H9 (cell line): ENCODE data around the gene BEGAIN. TPM values are rescaled to one million over a fixed set of nuclear protein-coding genes. Genes with fewer than 3 reads are reported as not detected.

Source experiments
- DNase-seq: peaks from one replicate; pipeline ENCODE4 v3.0.0-alpha.2; 2017
- H2AFZ ChIP-seq: one replicate; pipeline ENCODE4 v1.6.1; 2013; ENCODE audit warnings: mild to moderate bottlenecking, low read length, control low read depth, moderate library complexity
- H2AK5ac ChIP-seq: 2 replicates; pipeline ENCODE4 v1.6.1; 2013; ENCODE audit warnings: low read length, control low read depth, mixed read lengths; ENCODE audit not compliant: insufficient read length
- H2BK120ac ChIP-seq: one replicate; pipeline ENCODE4 v1.6.1; 2013; ENCODE audit warnings: low read depth, mild to moderate bottlenecking, low read length, control low read depth, inconsistent platforms; ENCODE audit not compliant: poor library complexity, severe bottlenecking
- H2BK12ac ChIP-seq: 2 replicates; pipeline ENCODE4 v1.6.1; 2013; ENCODE audit warnings: low read length, control low read depth, mixed read lengths, low read depth; ENCODE audit not compliant: insufficient read length
- H2BK15ac ChIP-seq: 2 replicates; pipeline ENCODE4 v1.6.1; 2013; ENCODE audit warnings: low read depth, low read length, control low read depth
- H2BK20ac ChIP-seq: one replicate; pipeline ENCODE4 v1.6.1; 2013; ENCODE audit warnings: low read depth, mild to moderate bottlenecking, low read length, control low read depth, inconsistent platforms; ENCODE audit not compliant: poor library complexity, severe bottlenecking
- H2BK5ac ChIP-seq: 2 replicates; pipeline ENCODE4 v1.6.1; 2013; ENCODE audit warnings: low read length, control low read depth, mixed read lengths; ENCODE audit not compliant: insufficient read length
- H3K14ac ChIP-seq: 2 replicates; pipeline ENCODE4 v1.6.1; 2013; ENCODE audit warnings: low read length, control low read depth; ENCODE audit not compliant: insufficient read depth
- H3K18ac ChIP-seq: 2 replicates; pipeline ENCODE4 v1.6.1; 2013; ENCODE audit warnings: low read depth, mild to moderate bottlenecking, mixed read lengths, low read length, control low read depth; ENCODE audit not compliant: insufficient read length
- H3K23ac ChIP-seq: 2 replicates; pipeline ENCODE4 v1.6.1; 2013; ENCODE audit warnings: low read length, control low read depth, mixed read lengths, low read depth; ENCODE audit not compliant: insufficient read length
- H3K23me2 ChIP-seq: 2 replicates; pipeline ENCODE4 v1.6.1; 2013; ENCODE audit warnings: low read depth, mild to moderate bottlenecking, mixed read lengths, low read length, control low read depth; ENCODE audit not compliant: insufficient read length, poor library complexity, severe bottlenecking
- H3K27ac ChIP-seq: 2 replicates; pipeline ENCODE4 v1.5.1; 2013; ENCODE audit warnings: low read length, control low read depth, mixed read lengths, low read depth; ENCODE audit not compliant: insufficient read length
- H3K27me3 ChIP-seq: 2 replicates; pipeline ENCODE4 v1.6.1; 2013; ENCODE audit warnings: low read length, control low read depth, inconsistent platforms; ENCODE audit not compliant: insufficient read depth
- H3K4ac ChIP-seq: 2 replicates; pipeline ENCODE4 v1.6.1; 2013; ENCODE audit warnings: low read depth, mild to moderate bottlenecking, control low read depth, inconsistent platforms, low read length, moderate library complexity
- H3K4me1 ChIP-seq: 2 replicates; pipeline ENCODE4 v1.6.1; 2013; ENCODE audit warnings: low read length, control low read depth, inconsistent platforms; ENCODE audit not compliant: insufficient read depth
- H3K4me2 ChIP-seq: 2 replicates; pipeline ENCODE4 v1.6.1; 2013; ENCODE audit warnings: low read length, control low read depth, mixed read lengths; ENCODE audit not compliant: insufficient read length, insufficient read depth
- H3K56ac ChIP-seq: 2 replicates; pipeline ENCODE4 v1.6.1; 2013; ENCODE audit warnings: low read depth, mild to moderate bottlenecking, mixed read lengths, low read length, control low read depth; ENCODE audit not compliant: insufficient read length
- H3K79me1 ChIP-seq: 2 replicates; pipeline ENCODE4 v1.6.1; 2013; ENCODE audit warnings: low read depth, mild to moderate bottlenecking, moderate library complexity, low read length, control low read depth, inconsistent platforms; ENCODE audit not compliant: insufficient read depth, poor library complexity, severe bottlenecking
- H3K79me2 ChIP-seq: 2 replicates; pipeline ENCODE4 v1.6.1; 2013; ENCODE audit warnings: low read length, control low read depth, inconsistent platforms; ENCODE audit not compliant: insufficient read depth
- H3K9ac ChIP-seq: 2 replicates; pipeline ENCODE4 v1.6.1; 2013; ENCODE audit warnings: low read length, control low read depth, mixed read lengths; ENCODE audit not compliant: insufficient read length; ENCODE audit errors: extremely low read depth
- H3K9me3 ChIP-seq: one replicate; pipeline ENCODE4 v1.6.1; 2013; ENCODE audit warnings: low read depth, low read length, inconsistent platforms; ENCODE audit not compliant: control insufficient read depth
- H3T11ph ChIP-seq: one replicate; pipeline ENCODE4 v1.6.1; 2013; ENCODE audit warnings: mild to moderate bottlenecking, low read length, control low read depth, inconsistent platforms
- H4K20me1 ChIP-seq: one replicate; pipeline ENCODE4 v1.6.1; 2013; ENCODE audit not compliant: control insufficient read depth, insufficient read length, insufficient read depth
- H4K5ac ChIP-seq: 2 replicates; pipeline ENCODE4 v1.6.1; 2013; ENCODE audit warnings: low read depth, mild to moderate bottlenecking, mixed read lengths, low read length, control low read depth; ENCODE audit not compliant: insufficient read length
- H4K8ac ChIP-seq: replicated peaks from 2 replicates; pipeline ENCODE4 v1.6.1; 2013; ENCODE audit warnings: low read length, control low read depth, mixed read lengths, low read depth; ENCODE audit not compliant: insufficient read length
- H4K91ac ChIP-seq: 2 replicates; pipeline ENCODE4 v1.6.1; 2013; ENCODE audit warnings: low read depth, mild to moderate bottlenecking, moderate library complexity, mixed read lengths, low read length, control low read depth; ENCODE audit not compliant: insufficient read length
- H3K27ac Mint-ChIP-seq, 3 experiments: 2 replicates in 2 of 3; 3 replicates in 1 of 3; pipeline ENCODE4 v1.8.0; 2020 to 2021; ENCODE audit warnings: mixed read lengths in 3 of 3, mild to moderate bottlenecking in 1 of 3, moderate library complexity in 1 of 3
- H3K27me3 Mint-ChIP-seq: 2 replicates; pipeline ENCODE4 v1.8.0; 2021; ENCODE audit warnings: low read depth, mild to moderate bottlenecking, moderate library complexity, mixed read lengths
- H3K36me3 Mint-ChIP-seq, 3 experiments: 2 replicates in 2 of 3; 3 replicates in 1 of 3; pipeline ENCODE4 v1.8.0; 2020 to 2021; ENCODE audit warnings: low read depth in 3 of 3, mixed read lengths in 3 of 3; ENCODE audit not compliant: insufficient read depth in 1 of 3
- H3K4me1 Mint-ChIP-seq, 2 experiments: 2 replicates each; pipeline ENCODE4 v1.8.0; 2020; ENCODE audit warnings: mixed read lengths in 2 of 2
- H3K4me3 Mint-ChIP-seq, 2 experiments: 2 replicates in 1 of 2; 3 replicates in 1 of 2; pipeline ENCODE4 v1.8.0; 2020 to 2021; ENCODE audit warnings: mild to moderate bottlenecking in 2 of 2, mixed read lengths in 2 of 2, moderate library complexity in 1 of 2
- H3K9me3 Mint-ChIP-seq, 2 experiments: 2 replicates in 1 of 2; 3 replicates in 1 of 2; pipeline ENCODE4 v1.8.0; 2020; ENCODE audit warnings: mild to moderate bottlenecking in 2 of 2, mixed read lengths in 2 of 2, moderate library complexity in 1 of 2
- CTCF ChIP-seq: fragments of 200-600 bp; sonication (generic); conservative IDR thresholded peaks from 3 replicates; pipeline ENCODE4 v1.8.0; 2021; ENCODE audit warnings: antibody characterized with exemption, mild to moderate bottlenecking
- WGBS: extraction: QIAGEN DNeasy Blood & Tissue Kit; methylation state at CpG from one replicate; pipeline ENCODE4 v1.1.7; 2013; ENCODE audit warnings: missing lambda C conversion rate, low lambda C conversion rate, mixed read lengths; ENCODE audit not compliant: insufficient read length; ENCODE audit errors: extremely low coverage; 5-methylcytosine and 5-hydroxymethylcytosine counted together
- total RNA-seq: library from RNA; stranded (reverse); gene quantifications from 2 replicates; pipeline ENCODE4 v1.2.1, GENCODE V29; 2021

The BEGAIN gene
- total RNA-seq, 1 experiment from 2014 or later: 2.6 TPM

DNA sequence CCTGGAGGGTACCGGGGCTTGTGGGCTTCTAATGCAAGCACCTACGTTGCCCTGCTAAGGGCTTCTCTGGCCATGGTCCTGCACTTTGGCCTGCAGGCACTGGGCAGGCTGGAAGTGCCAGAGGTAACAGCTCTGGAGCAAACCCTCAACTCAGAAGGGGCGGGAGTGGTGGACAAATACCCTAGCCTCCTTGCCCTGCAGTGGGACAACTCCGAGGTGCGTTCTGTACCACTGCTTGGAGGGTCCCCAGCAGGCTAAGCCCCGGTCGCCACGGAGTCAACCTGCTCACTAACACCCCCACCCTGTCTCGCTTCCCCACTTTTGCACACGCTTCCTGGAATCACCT, 20.4 kb upstream of the BEGAIN start:
- H3K56ac ChIP-seq: no peak overlapping the region
- Mint-ChIP-seq H3K27me3 (peaks cover 13% of the 10 kb centered on the region), H3K9me3 (no peaks in the 10 kb centered on the region), H3K4me1 (peaks cover 6 to 14% of the 10 kb centered on the region in 2 experiments; a peak in 3 of 4 replicates), H3K4me3 (no peak overlapping the region), H3K27ac (no peak overlapping the region), H3K36me3 (no peaks in the 10 kb centered on the region; a peak in 1 of 7 replicates)
- H4K91ac ChIP-seq: no peak overlapping the region
- H3K4me2 ChIP-seq: no peak overlapping the region
- no peak overlapping the region for H3K23ac ChIP-seq
- DNase-seq: peak; percentile 25
- no peak overlapping the region for H2BK5ac ChIP-seq
- no peak overlapping the region for H3T11ph ChIP-seq
- H3K14ac ChIP-seq: no peak overlapping the region
- H3K79me2 ChIP-seq: no peaks in the 10 kb centered on the region
- no peak overlapping the region for H3K9ac ChIP-seq
- H4K5ac ChIP-seq: no peak overlapping the region
- no peaks in the 10 kb centered on the region for H4K20me1 ChIP-seq
- no peak overlapping the region for H2AFZ ChIP-seq
- WGBS: no CpG with 5 or more reads among the region's 10 CpGs
- no peak overlapping the region for H2BK12ac ChIP-seq
- no peak overlapping the region for H2AK5ac ChIP-seq
- no peak overlapping the region for H2BK120ac ChIP-seq
- no peak overlapping the region for H2BK20ac ChIP-seq
- no peaks in the 10 kb centered on the region for H3K4me1 ChIP-seq
- no peaks in the 10 kb centered on the region for H3K79me1 ChIP-seq
- no peak overlapping the region for H3K27ac ChIP-seq
- H3K4ac ChIP-seq: no peak overlapping the region
- H3K23me2 ChIP-seq: no peaks in the 10 kb centered on the region
- no peak overlapping the region for H3K18ac ChIP-seq
- no peak overlapping the region for H4K8ac ChIP-seq
- H3K9me3 ChIP-seq: no peaks in the 10 kb centered on the region
- no peak overlapping the region for H2BK15ac ChIP-seq
- TF ChIP-seq CTCF: no peak
- no peaks in the 10 kb centered on the region for H3K27me3 ChIP-seq
